GM06990 (cell line): ENCODE results near the gene CDKN1C.

Experiments
- DNase-seq: peaks from one replicate; pipeline ENCODE4 v3.0.0-alpha.2; 2011; ENCODE audit not compliant: insufficient read length; ENCODE audit errors: extremely low read depth
- H3K27me3 ChIP-seq: replicated peaks from 2 replicates; pipeline ENCODE4 v1.6.0; 2011; ENCODE audit warnings: low read length; ENCODE audit not compliant: control insufficient read depth, insufficient read depth
- H3K36me3 ChIP-seq: 2 replicates; pipeline ENCODE4 v1.5.1; 2011; ENCODE audit warnings: low read length; ENCODE audit not compliant: control insufficient read depth, insufficient read depth
- H3K4me3 ChIP-seq: replicated peaks from 2 replicates; pipeline ENCODE4 v1.5.1; 2011; ENCODE audit warnings: low read depth, mild to moderate bottlenecking, control low read depth, low read length
- CTCF ChIP-seq: IDR thresholded peaks from 2 replicates; pipeline ENCODE4 v1.5.1; 2011; ENCODE audit warnings: low read length, control low read depth, mild to moderate bottlenecking, inconsistent platforms; ENCODE audit not compliant: insufficient read depth, poor library complexity, severe bottlenecking

The CDKN1C gene

GRCh38 chr11:2913019-2913431 is 27.4 kb upstream of the CDKN1C start:
- no peak for TF ChIP-seq CTCF
- H3K4me3 ChIP-seq: no peak overlapping the region
- no peaks in the 10 kb centered on the region for H3K36me3 ChIP-seq
- no peaks in the 10 kb centered on the region for H3K27me3 ChIP-seq
- no peak for DNase-seq

- Histone ChIP-seq H3K4me3 (no peak overlapping the region), H3K27me3 (no peaks in the 10 kb centered on the region), H3K36me3 (no peaks in the 10 kb centered on the region)
- no peak for TF ChIP-seq CTCF
- no peak for DNase-seq
Observed at GRCh38 chr11:2912498-2912897, 26.9 kb upstream of the CDKN1C start.

- DNase-seq: no peak
- TF ChIP-seq CTCF: no peak
- H3K36me3 ChIP-seq: no peaks in the 10 kb centered on the region
- no peaks in the 10 kb centered on the region for H3K27me3 ChIP-seq
- H3K4me3 ChIP-seq: no peak overlapping the region
Observed at GRCh38 chr11:2911785-2912391, 26.3 kb upstream of the CDKN1C start.

- DNase-seq: no peak
- H3K36me3 ChIP-seq: no peaks in the 10 kb centered on the region
- H3K4me3 ChIP-seq: no peak overlapping the region
- no peaks in the 10 kb centered on the region for H3K27me3 ChIP-seq
- TF ChIP-seq CTCF: no peak
Observed at GRCh38 chr11:2911088-2911784, 25.7 kb upstream of the CDKN1C start.

- DNase-seq: no peak
- no peaks in the 10 kb centered on the region for H3K27me3 ChIP-seq
- TF ChIP-seq CTCF: no peak
- no peaks in the 10 kb centered on the region for H3K36me3 ChIP-seq
- H3K4me3 ChIP-seq: no peak overlapping the region
Observed at GRCh38 chr11:2910401-2910955, 24.9 kb upstream of the CDKN1C start.
